HG03378 (cell line): ENCODE measurements around the gene SLC8A3.

Experiments used
- ATAC-seq: cut with Tn5 transposase; IDR thresholded peaks from one replicate; pipeline ENCODE4 v1.9.1; 2021; ENCODE audit warnings: mild to moderate bottlenecking, moderate library complexity; ENCODE audit not compliant: unreplicated experiment

SLC8A3 gene

GRCh38 chr14:70029296-70030132 is 159.2 kb downstream of the SLC8A3 start:
- ATAC-seq = no peak

- no peak for ATAC-seq
Measured at GRCh38 chr14:70027785-70028428, 160.8 kb downstream of the SLC8A3 start.

GRCh38 chr14:70023871-70024270 is 164.9 kb downstream of the SLC8A3 start:
- ATAC-seq = no peak

DNA sequence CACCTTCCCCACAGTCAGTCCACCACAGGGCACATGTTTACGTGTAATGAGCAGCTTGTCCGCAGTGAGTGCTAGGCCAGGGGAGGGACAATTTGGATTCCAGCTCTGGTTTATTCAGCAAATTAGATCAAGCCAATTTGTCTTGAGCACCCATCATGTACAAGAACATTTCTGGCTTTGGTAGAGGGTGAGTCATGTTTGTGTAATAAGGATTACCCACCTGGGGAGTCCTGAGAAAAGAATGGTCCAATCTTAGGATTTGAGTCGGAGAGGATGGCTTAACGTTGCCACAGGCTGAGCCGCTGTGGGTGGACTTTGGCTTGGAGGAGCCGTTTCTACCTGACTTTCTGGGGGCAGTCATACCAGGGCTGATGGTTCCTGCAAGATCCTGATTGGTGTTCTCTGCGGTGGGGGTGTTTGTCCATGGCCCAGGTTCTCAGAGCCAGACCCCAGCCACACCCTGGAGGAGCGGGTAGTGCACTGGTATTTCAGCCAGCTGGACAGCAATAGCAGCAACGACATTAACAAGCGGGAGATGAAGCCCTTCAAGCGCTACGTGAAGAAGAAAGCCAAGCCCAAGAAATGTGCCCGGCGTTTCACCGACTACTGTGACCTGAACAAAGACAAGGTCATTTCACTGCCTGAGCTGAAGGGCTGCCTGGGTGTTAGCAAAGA is 165.8 kb downstream of the SLC8A3 start:
- ATAC-seq = no peak

- no peak for ATAC-seq
Measured at GRCh38 chr14:70021548-70022220, 167.1 kb downstream of the SLC8A3 start.

- ATAC-seq = no peak
Measured at GRCh38 chr14:70020352-70021170, 168.2 kb downstream of the SLC8A3 start.

GRCh38 chr14:70019695-70020094 is 169.1 kb downstream of the SLC8A3 start:
- no peak for ATAC-seq

DNA sequence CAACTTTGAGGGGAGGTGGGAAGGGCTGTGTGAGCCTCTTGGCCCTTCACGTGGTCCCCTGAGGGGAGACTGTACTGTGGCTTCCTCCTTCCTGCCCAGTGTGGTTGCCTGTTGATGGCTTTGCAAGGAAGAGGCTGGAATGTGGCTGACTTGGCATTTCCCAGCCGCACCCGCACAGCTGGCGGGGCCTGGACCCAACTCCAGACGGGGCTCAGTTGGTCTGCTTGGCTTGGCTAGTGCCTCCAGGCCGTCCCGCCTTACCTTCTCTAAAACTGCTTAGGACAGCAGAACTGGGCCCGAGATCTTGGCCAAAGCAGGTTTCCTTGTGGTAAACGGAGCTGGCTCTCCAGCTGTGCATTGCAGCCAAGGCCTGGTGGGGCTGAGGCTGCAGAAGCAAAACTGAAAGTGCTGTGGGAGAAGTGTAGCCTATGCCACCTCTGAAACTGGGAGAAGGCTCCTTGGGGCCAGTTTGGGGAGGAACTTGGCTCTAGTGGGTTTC is 170.0 kb downstream of the SLC8A3 start:
- peak; percentile 45 for ATAC-seq

DNA sequence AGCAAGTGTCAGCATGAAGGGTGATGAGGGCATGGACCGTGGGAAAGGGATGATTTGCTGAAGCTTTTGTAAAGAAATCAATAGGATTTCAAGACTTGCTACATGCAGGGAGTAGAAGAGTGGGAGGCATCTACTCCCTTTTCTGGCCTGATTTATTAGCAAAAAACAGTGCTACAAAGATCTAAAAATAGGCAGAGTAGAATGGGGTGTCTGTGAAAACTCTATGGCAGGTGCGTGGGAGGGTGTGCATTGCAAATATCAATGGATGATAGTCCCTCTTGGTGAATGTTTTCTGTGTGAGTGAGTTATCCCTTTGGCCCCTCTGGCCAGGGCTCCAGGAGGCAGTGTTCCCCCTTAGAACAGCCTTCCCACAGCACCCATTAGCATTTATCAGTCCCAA is 170.5 kb downstream of the SLC8A3 start:
- no peak for ATAC-seq

DNA sequence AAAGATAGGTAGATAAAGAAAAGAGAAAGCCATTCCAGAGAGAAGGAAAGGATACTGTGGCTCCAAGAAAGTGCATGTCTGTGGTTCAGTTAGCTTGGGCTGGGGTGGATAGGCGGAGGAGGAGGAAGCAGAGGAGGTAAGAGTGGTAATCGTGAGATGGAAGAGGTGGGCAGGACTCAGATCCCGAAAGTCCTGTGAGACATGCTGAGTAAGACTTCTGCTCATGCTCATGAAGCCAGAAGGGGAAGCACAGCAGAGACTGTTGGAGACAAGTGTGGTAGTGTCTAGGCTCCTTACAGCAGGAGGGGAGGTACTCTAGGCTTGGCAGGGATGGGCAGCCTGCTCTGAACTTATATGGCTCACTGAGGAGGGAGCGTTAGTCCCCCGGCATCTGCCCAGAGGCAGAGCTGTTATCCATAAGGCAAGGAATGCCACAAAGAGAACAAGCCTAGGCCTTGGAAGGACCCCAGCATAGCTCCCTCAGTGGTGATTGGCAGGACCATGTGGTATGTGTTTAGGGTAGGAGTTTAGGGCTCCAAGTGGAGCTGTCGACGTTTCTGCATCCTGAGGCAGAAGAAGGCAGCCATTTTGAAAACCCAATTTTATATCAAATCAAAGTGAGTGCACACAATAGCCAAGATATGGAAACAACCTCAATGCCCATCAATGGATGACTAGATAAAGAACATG is 174.2 kb downstream of the SLC8A3 start:
- no peak for ATAC-seq

DNA sequence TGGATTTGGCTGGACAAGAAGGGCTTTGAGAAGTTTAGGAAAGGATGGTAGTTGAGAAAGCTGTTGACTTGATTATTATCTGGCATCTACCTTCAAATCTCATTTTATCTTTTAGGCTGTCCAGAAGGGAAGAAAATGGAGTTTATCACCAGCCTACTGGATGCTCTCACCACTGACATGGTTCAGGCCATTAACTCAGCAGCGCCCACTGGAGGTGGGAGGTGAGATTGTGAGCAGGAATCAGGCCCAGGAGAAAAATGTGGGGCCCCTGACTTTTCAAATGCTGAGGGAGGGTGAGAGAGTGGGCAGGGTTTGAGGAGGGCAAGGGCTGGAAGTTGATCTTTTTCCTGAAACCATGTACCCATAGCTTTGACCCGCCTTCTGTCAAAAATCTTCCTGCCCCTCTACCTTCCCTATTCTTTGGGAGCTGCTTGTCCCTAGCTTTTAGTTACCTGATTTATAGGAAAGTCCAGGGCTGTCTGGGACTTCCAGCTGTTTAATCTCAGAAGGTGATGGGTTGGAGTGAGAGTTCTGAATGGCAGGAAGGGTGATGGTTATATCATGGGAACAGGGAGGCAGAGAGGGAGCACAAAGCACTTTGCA is 175.4 kb downstream of the SLC8A3 start:
- ATAC-seq = no peak

DNA sequence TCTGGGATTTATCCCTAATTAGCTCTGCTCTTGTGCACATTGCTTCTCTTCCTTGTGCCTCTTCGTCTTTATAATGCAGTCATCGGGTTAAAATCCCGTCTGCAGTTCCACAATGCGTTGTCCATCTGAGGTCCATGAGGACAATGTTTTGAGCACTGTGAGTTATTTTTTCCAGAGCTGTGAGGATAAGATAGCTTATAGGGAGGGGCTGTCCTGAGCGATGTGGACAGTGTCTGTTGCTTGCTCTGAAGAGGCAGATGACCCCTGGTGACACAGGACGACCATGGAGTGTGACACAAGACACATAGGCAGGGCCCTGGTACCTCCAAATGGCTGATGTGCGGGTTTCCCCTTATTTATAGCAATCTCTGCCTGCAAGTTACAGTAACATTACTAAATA is 177.0 kb downstream of the SLC8A3 start:
- ATAC-seq = no peak

DNA sequence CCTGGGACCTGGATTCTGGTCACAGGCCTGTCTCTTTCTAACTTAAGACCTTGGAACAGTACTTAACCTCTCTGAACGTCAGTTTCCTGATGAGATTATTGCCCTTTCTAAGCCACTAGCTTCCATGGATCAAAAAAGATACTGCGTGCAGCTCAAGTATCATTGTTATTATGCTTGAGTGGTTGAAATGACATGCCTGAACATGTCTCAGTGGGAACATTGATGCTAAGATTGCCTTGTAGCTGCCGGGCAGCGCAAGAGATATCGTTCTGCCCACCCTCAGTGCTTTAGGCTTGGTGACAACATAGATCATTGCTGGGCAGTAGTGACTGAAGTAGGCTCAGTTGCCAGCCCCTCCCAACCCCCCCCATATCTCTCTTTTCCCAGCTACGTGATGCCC is 177.7 kb downstream of the SLC8A3 start:
- no peak for ATAC-seq

- ATAC-seq = no peak
Measured at GRCh38 chr14:70009961-70010360, 178.8 kb downstream of the SLC8A3 start.

- no peak for ATAC-seq
Measured at GRCh38 chr14:70008284-70009262, 180.2 kb downstream of the SLC8A3 start.

DNA sequence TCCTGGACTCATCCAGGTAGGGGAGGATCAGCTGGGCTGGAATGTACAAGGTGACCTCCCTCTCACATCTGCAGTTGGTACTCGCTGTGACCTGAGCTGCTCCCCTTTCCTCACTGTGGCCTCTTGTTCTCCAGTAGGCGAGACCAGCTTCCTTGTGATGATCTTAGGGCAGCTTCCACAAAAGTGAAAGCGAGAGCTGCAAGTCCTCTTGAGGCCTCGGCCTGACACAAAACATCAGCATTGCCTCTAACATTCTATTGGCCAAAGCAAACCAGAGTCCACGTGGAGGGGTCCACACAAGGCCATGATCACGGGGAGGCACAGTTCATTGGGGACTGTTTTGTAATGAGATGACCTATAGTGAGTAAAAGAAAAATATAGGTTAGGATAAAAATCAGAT is 182.1 kb downstream of the SLC8A3 start:
- ATAC-seq = no peak

- ATAC-seq = no peak
Measured at GRCh38 chr14:70005281-70005805, 183.4 kb downstream of the SLC8A3 start.

- no peak for ATAC-seq
Measured at GRCh38 chr14:70004791-70005190, 184.0 kb downstream of the SLC8A3 start.
